Activated T-cell treated with anti-CD3 and anti-CD28 coated beads, Interleukin-2, amount 50 U/mL, for 4 hours (primary cell): ENCODE measurements around the gene U2AF1. TPM values are rescaled to one million over a fixed set of nuclear protein-coding genes. Genes with fewer than 3 reads are reported as not detected.
"Not testable (repeated sequence)": the region's sequence is repeated elsewhere in the genome, so short reads cannot be mapped to it uniquely, and the experiment has no call there.

ENCODE experiments used
- ATAC-seq, 2 donors: fragments of 200-7000 bp; cut with Tn5 transposase; one replicate each; pipeline ENCODE4 v1.10.0; 2021
- DNase-seq: peaks from one replicate; pipeline ENCODE4 v3.0.0-alpha.2; 2020
- H3K27me3 Mint-ChIP-seq: one replicate; pipeline ENCODE4 v1.8.0; 2021; ENCODE audit warnings: low read depth, mixed read lengths
- H3K36me3 Mint-ChIP-seq: one replicate; pipeline ENCODE4 v1.8.0; 2022; ENCODE audit warnings: mixed read lengths; ENCODE audit not compliant: insufficient read depth
- H3K4me1 Mint-ChIP-seq: one replicate; pipeline ENCODE4 v1.8.0; 2021; ENCODE audit warnings: low read depth, mixed read lengths
- H3K4me3 Mint-ChIP-seq: one replicate; pipeline ENCODE4 v1.8.0; 2021; ENCODE audit warnings: mild to moderate bottlenecking, moderate library complexity, mixed read lengths
- H3K9me3 Mint-ChIP-seq: one replicate; pipeline ENCODE4 v1.8.0; 2021; ENCODE audit warnings: mixed read lengths
- total RNA-seq, 3 donors: library from RNA; stranded (reverse); gene quantifications; one replicate each; pipeline ENCODE4 v1.2.1, GENCODE V29; 2021

Gene U2AF1
- total RNA-seq, 3 donors from 2014 or later: 17.8 to 57.1 (median 27.0) TPM

GRCh38 chr21:43066690-43067089 is 40.7 kb downstream of the U2AF1 start:
- H3K4me1 Mint-ChIP-seq, ATAC-seq, DNase-seq, H3K4me3 Mint-ChIP-seq, H3K9me3 Mint-ChIP-seq, H3K27me3 Mint-ChIP-seq, H3K36me3 Mint-ChIP-seq: not testable (repeated sequence)

- H3K4me1 Mint-ChIP-seq, H3K4me3 Mint-ChIP-seq, H3K27me3 Mint-ChIP-seq, H3K9me3 Mint-ChIP-seq, ATAC-seq, H3K36me3 Mint-ChIP-seq, DNase-seq: not testable (repeated sequence)
Observed at GRCh38 chr21:43065991-43066390, 41.4 kb downstream of the U2AF1 start.

GRCh38 chr21:43064265-43064917 is 43.0 kb downstream of the U2AF1 start:
- not testable (repeated sequence) for H3K27me3 Mint-ChIP-seq, H3K4me1 Mint-ChIP-seq, H3K4me3 Mint-ChIP-seq, H3K9me3 Mint-ChIP-seq, H3K36me3 Mint-ChIP-seq, DNase-seq, ATAC-seq

GRCh38 chr21:43062955-43063664 is 44.3 kb downstream of the U2AF1 start:
- not testable (repeated sequence) for DNase-seq, H3K9me3 Mint-ChIP-seq, H3K36me3 Mint-ChIP-seq, H3K4me3 Mint-ChIP-seq, H3K4me1 Mint-ChIP-seq, ATAC-seq, H3K27me3 Mint-ChIP-seq

- not testable (repeated sequence) for H3K9me3 Mint-ChIP-seq, H3K4me3 Mint-ChIP-seq, ATAC-seq, H3K36me3 Mint-ChIP-seq, H3K27me3 Mint-ChIP-seq, DNase-seq, H3K4me1 Mint-ChIP-seq
Observed at GRCh38 chr21:43053112-43053511, 54.3 kb downstream of the U2AF1 start.

GRCh38 chr21:43045876-43046821 is 61.2 kb downstream of the U2AF1 start:
- not testable (repeated sequence) for H3K36me3 Mint-ChIP-seq, H3K4me1 Mint-ChIP-seq, DNase-seq, H3K9me3 Mint-ChIP-seq, H3K27me3 Mint-ChIP-seq, H3K4me3 Mint-ChIP-seq
- ATAC-seq: peak; percentile 60 to 62

GRCh38 chr21:43045165-43045875 is 62.0 kb downstream of the U2AF1 start:
- not testable (repeated sequence) for H3K36me3 Mint-ChIP-seq, DNase-seq, H3K27me3 Mint-ChIP-seq, H3K9me3 Mint-ChIP-seq, H3K4me1 Mint-ChIP-seq, H3K4me3 Mint-ChIP-seq
- ATAC-seq: peak; percentile 35 to 36

- not testable (repeated sequence) for H3K36me3 Mint-ChIP-seq, DNase-seq, H3K9me3 Mint-ChIP-seq, ATAC-seq, H3K27me3 Mint-ChIP-seq, H3K4me3 Mint-ChIP-seq, H3K4me1 Mint-ChIP-seq
Observed at GRCh38 chr21:43044547-43044946, 62.8 kb downstream of the U2AF1 start.

GRCh38 chr21:43043291-43043690 is 64.1 kb downstream of the U2AF1 start:
- H3K4me1 Mint-ChIP-seq, H3K36me3 Mint-ChIP-seq, H3K4me3 Mint-ChIP-seq, DNase-seq, H3K27me3 Mint-ChIP-seq, H3K9me3 Mint-ChIP-seq, ATAC-seq: not testable (repeated sequence)

Other genes with a start within 250 kb of the U2AF1 start
- 10 to 100 TPM; 66.9 to 88.9 (median 86.2) TPM for gene WDR4, start 228.0 kb downstream of the U2AF1 start, total RNA-seq
- gene NDUFV3, start 214.3 kb downstream of the U2AF1 start, total RNA-seq: 10 to 100 TPM; 18.6 to 26.6 (median 20.6) TPM
- gene ERVH48-1, start 181.9 kb downstream of the U2AF1 start, total RNA-seq: not detected
- gene PKNOX1, start 133.0 kb downstream of the U2AF1 start, total RNA-seq: 10 to 100 TPM; 17.5 to 20.7 (median 19.9) TPM
- 1 to 10 TPM; 5.5 to 9.4 (median 8.4) TPM for gene CBS, start 31.7 kb downstream of the U2AF1 start, total RNA-seq
- not detected for gene CRYAA, start 61.4 kb upstream of the U2AF1 start, total RNA-seq